Fibroblast of lung (primary cell): ENCODE results near the gene IMPDH1. TPM values are rescaled to one million over a fixed set of nuclear protein-coding genes. Genes with fewer than 3 reads are reported as not detected.

Experiments used
- DNase-seq, 2 donors: peaks; one replicate each; pipeline versions ENCODE4 v3.0.0 to v3.0.0-alpha.2; 2010; ENCODE audit warnings: low read depth in 2 of 2
- H2AFZ ChIP-seq: 2 replicates; pipeline ENCODE4 v1.5.1; 2012; ENCODE audit warnings: low read length, control low read depth, inconsistent platforms
- H3K27ac ChIP-seq: 2 replicates; pipeline ENCODE4 v1.5.1; 2011; ENCODE audit warnings: low read length, control low read depth; ENCODE audit not compliant: insufficient read depth
- H3K27me3 ChIP-seq: 2 replicates; pipeline ENCODE4 v1.5.1; 2011; ENCODE audit warnings: mild to moderate bottlenecking, low read length; ENCODE audit not compliant: control insufficient read depth, insufficient read depth
- H3K36me3 ChIP-seq: 2 replicates; pipeline ENCODE4 v1.5.1; 2011; ENCODE audit warnings: low read length; ENCODE audit not compliant: control insufficient read depth, insufficient read depth
- H3K4me1 ChIP-seq: 2 replicates; pipeline ENCODE4 v1.5.1; 2011; ENCODE audit warnings: low read length; ENCODE audit not compliant: control insufficient read depth, insufficient read depth; ENCODE audit errors: extremely low read depth
- H3K4me2 ChIP-seq: 2 replicates; pipeline ENCODE4 v1.5.1; 2011; ENCODE audit warnings: low read length, control low read depth; ENCODE audit not compliant: insufficient read depth; ENCODE audit errors: extremely low read depth
- H3K4me3 ChIP-seq, 4 experiments: fragments of 200-600 bp in 1 of 4; sonication (generic) in 1 of 4; replicated peaks in 1 of 4; 2 replicates each; pipeline ENCODE4 v1.5.1; 2011 to 2016; ENCODE audit warnings: low read length in 4 of 4, low read depth in 3 of 4, mild to moderate bottlenecking in 3 of 4, control low read depth in 2 of 4, inconsistent platforms in 1 of 4, mixed read lengths in 1 of 4; ENCODE audit not compliant: insufficient read depth in 1 of 4; ENCODE audit errors: control extremely low read depth in 1 of 4
- H3K79me2 ChIP-seq: 2 replicates; pipeline ENCODE4 v1.5.1; 2012; ENCODE audit warnings: mild to moderate bottlenecking, low read length, inconsistent platforms; ENCODE audit not compliant: control insufficient read depth, insufficient read depth
- H3K9ac ChIP-seq: 2 replicates; pipeline ENCODE4 v1.5.1; 2011; ENCODE audit warnings: mild to moderate bottlenecking, low read length, control low read depth; ENCODE audit not compliant: insufficient read depth
- H3K9me3 ChIP-seq: 2 replicates; pipeline ENCODE4 v1.5.1; 2012; ENCODE audit warnings: low read depth, low read length; ENCODE audit not compliant: control insufficient read depth, insufficient read depth
- H4K20me1 ChIP-seq: 2 replicates; pipeline ENCODE4 v1.5.1; 2011; ENCODE audit warnings: low read length; ENCODE audit not compliant: control insufficient read depth, insufficient read depth; ENCODE audit errors: extremely low read depth
- CTCF ChIP-seq, 2 donors: IDR thresholded peaks in 1 of 2; conservative IDR thresholded peaks in 1 of 2; 1 replicate in 1 of 2; 2 replicates in 1 of 2; pipeline ENCODE4 v1.5.1; 2011 to 2012; ENCODE audit warnings: low read length in 2 of 2, control low read depth in 1 of 2, inconsistent platforms in 1 of 2, low read depth in 1 of 2, mild to moderate bottlenecking in 1 of 2
- EZH2 ChIP-seq: IDR thresholded peaks from 2 replicates; pipeline ENCODE4 v1.5.1; 2012; ENCODE audit warnings: low read length, control low read depth, mild to moderate bottlenecking; ENCODE audit errors: missing control alignments
- polyA plus RNA-seq, 2 donors: library from polyadenylated mRNA; depleted of rRNA in 1 of 2; stranded (reverse) in 1 of 2; unstranded in 1 of 2; fragments of >200 nt; gene quantifications; 2 replicates each; pipeline ENCODE4 v1.2.1, GENCODE V29; 2011 to 2012; ENCODE audit warnings: missing spikeins in 1 of 2
- total RNA-seq: library from RNA; depleted of rRNA; stranded (reverse); fragments of >200 nt; gene quantifications from 2 replicates; pipeline ENCODE4 v1.2.1, GENCODE V29; 2014

The IMPDH1 gene
- total and polyA plus RNA-seq, 2 donors (not counting 1 experiment from before 2014, with no cell fraction given), result 30.2 to 56.5 TPM

DNA sequence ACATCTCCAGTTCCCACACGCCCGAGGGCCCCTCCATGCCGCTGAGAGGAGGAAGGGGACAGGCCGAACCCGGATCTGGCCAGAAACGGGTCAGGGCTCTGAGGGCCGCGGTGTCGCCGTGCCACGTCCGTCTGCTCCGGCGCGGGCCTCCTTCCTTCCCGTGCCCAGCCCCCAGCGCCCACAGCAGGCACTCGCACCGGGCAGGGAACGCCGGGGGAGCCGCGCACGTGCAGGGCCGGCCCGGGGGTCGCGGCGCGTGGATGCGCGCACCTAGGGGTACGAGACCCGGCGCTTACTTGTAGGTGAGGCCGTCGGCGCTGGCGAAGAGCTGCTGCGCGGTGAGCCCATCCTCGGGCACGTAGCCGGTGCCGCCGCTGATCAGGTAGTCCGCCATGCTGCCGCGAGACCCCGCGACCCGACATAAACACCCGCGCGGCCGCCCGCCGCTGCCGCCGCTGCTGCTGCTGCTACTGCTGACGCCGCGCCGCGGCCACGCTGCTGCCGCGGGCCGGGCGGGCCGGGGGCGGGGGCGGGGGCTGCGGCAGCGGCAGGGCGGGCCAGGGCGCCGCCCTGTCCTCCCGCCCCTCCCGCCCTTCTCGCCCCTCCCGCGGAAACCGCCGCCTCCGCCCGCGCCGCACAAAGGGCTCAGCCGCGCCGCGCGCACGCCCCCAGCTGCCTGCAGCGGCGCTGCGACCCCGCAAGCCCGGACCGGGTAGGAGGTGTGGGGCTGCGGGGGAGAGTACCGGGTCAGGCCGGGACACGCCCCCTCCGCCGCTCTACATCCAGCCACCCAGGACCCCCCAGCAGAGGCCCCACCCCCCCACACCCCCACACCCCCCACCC, 4.1 kb downstream of the IMPDH1 start:
- Histone ChIP-seq H3K4me2 (peak overlapping the region; percentile 96), H3K27me3 (no peaks in the 10 kb centered on the region), H2AFZ (peak overlapping the region; percentile 67), H3K4me3 (peak overlapping the region; percentile 61 to 78 (median 70)), H3K27ac (peak overlapping the region; percentile 54), H3K9ac (peak overlapping the region; percentile 73), H3K36me3 (peaks cover 8% of the 10 kb centered on the region), H3K9me3 (no peaks in the 10 kb centered on the region), H3K79me2 (peaks cover 12% of the 10 kb centered on the region), H3K4me1 (peaks cover 7% of the 10 kb centered on the region), H4K20me1 (no peaks in the 10 kb centered on the region)
- DNase-seq, result peak; percentile 18 to 45
- no peak for TF ChIP-seq EZH2
- TF ChIP-seq CTCF (conservative IDR thresholded peaks at IDR 0.05 in 1 of 2, IDR thresholded peaks at IDR 0.05 in 1 of 2; ENCODE audit: low read depth in 1 of 2, low read length in 2 of 2), result no peak

GRCh38 chr7:128404886-128405470, 4.8 kb downstream of the IMPDH1 start:
- H3K9me3 ChIP-seq, result no peaks in the 10 kb centered on the region
- H3K27me3 ChIP-seq, result no peaks in the 10 kb centered on the region
- H3K79me2 ChIP-seq, result peaks cover 12% of the 10 kb centered on the region
- peak overlapping the region; percentile 96 for H3K4me2 ChIP-seq
- H3K4me3 ChIP-seq, result peak overlapping the region; percentile 61 to 78 (median 70)
- peaks cover 3% of the 10 kb centered on the region for H3K4me1 ChIP-seq
- no peaks in the 10 kb centered on the region for H4K20me1 ChIP-seq
- peaks cover 15% of the 10 kb centered on the region for H3K36me3 ChIP-seq
- H2AFZ ChIP-seq, result peak overlapping the region; percentile 67
- H3K9ac ChIP-seq, result peak overlapping the region; percentile 73
- DNase-seq, result peak in 1 of 2 donors; percentile 11
- peak in 1 of 2 donors; percentile 33 for TF ChIP-seq CTCF (conservative IDR thresholded peaks at IDR 0.05 in 1 of 2, IDR thresholded peaks at IDR 0.05 in 1 of 2; ENCODE audit: low read depth in 1 of 2, low read length in 2 of 2)
- no peak for TF ChIP-seq EZH2
- H3K27ac ChIP-seq, result peak overlapping the region; percentile 54

GRCh38 chr7:128404143-128404681, 5.6 kb downstream of the IMPDH1 start:
- Histone ChIP-seq H3K9ac (no peak overlapping the region), H3K79me2 (peaks cover 12% of the 10 kb centered on the region), H3K36me3 (peaks cover 17% of the 10 kb centered on the region), H3K4me1 (peaks cover 3% of the 10 kb centered on the region), H3K4me2 (peak overlapping the region; percentile 96), H3K9me3 (no peaks in the 10 kb centered on the region), H3K27ac (no peak overlapping the region), H4K20me1 (no peaks in the 10 kb centered on the region), H2AFZ (no peak overlapping the region), H3K4me3 (peak overlapping the region in 3 of 4 experiments; percentile 61 to 72 (median 69)), H3K27me3 (no peaks in the 10 kb centered on the region)
- DNase-seq, result no peak
- no peak for TF ChIP-seq CTCF (conservative IDR thresholded peaks at IDR 0.05 in 1 of 2, IDR thresholded peaks at IDR 0.05 in 1 of 2; ENCODE audit: low read depth in 1 of 2, low read length in 2 of 2)
- no peak for TF ChIP-seq EZH2
